Ascending aorta (tissue), 2 donors: ENCODE measurements around the gene CTBP1. TPM values are rescaled to one million over a fixed set of nuclear protein-coding genes. Genes with fewer than 3 reads are reported as not detected.

Experiments
- DNase-seq, 2 donors: peaks; one replicate each; pipeline ENCODE4 v3.0.0-alpha.2; 2019; ENCODE audit warnings: low spot score in 2 of 2
- H3K27ac ChIP-seq, 2 donors: fragments of 200-600 bp; sonication (generic); one replicate each; pipeline ENCODE4 v1.5.1; 2016 to 2017; ENCODE audit warnings: mild to moderate bottlenecking in 1 of 2
- H3K27me3 ChIP-seq: fragments of 200-600 bp; sonication (generic); one replicate; pipeline ENCODE4 v1.5.1; 2017
- H3K36me3 ChIP-seq, 2 donors: fragments of 200-600 bp; sonication (generic); one replicate each; pipeline ENCODE4 v1.5.1; 2016
- H3K4me1 ChIP-seq, 2 donors: fragments of 200-600 bp; sonication (generic); one replicate each; pipeline ENCODE4 v1.5.1; 2016 to 2017; ENCODE audit warnings: mild to moderate bottlenecking in 1 of 2
- H3K4me3 ChIP-seq, 2 donors: fragments of 200-600 bp; sonication (generic); one replicate each; pipeline ENCODE4 v1.5.1; 2016 to 2017; ENCODE audit warnings: mild to moderate bottlenecking in 1 of 2
- H3K9me3 ChIP-seq, 2 donors: fragments of 200-600 bp; sonication (generic); one replicate each; pipeline ENCODE4 v1.5.1; 2016
- CTCF ChIP-seq, 3 experiments: fragments of 200-600 bp in 2 of 3; fragments of 450-650 bp in 1 of 3; sonication (generic) in 2 of 3; IDR thresholded peaks; one replicate each; pipeline ENCODE4 v1.5.1; 2016 to 2019; ENCODE audit warnings: antibody characterized with exemption in 3 of 3, mild to moderate bottlenecking in 1 of 3, moderate library complexity in 1 of 3
- intact Hi-C: fragments of 100-400 bp; cut with DNase I; formaldehyde crosslinking; loops from one replicate; pipeline ENCODE4 v1.15.1; 2023
- total RNA-seq: library from RNA; depleted of rRNA; stranded (reverse); fragments of >200 nt; gene quantifications from one replicate; pipeline ENCODE4 v1.1.0, GENCODE V29; 2016

CTBP1 gene
- total RNA-seq, 1 donor from 2014 or later = 273 TPM

- Histone ChIP-seq H3K36me3 (no peaks in the 10 kb centered on the region), H3K9me3 (no peaks in the 10 kb centered on the region), H3K27me3 (no peaks in the 10 kb centered on the region), H3K4me1 (peaks cover 13 to 26% of the 10 kb centered on the region in 2 donors), H3K4me3 (no peak overlapping the region), H3K27ac (no peak overlapping the region)
- intact Hi-C loops = loop anchor here (5.0 kb wide), 1 partner anchor 42 kb away; the partner anchor contains the start of gene CTBP1
- DNase-seq = peak in 1 of 2 donors; percentile 61
- no peak for TF ChIP-seq CTCF (IDR thresholded peaks at IDR 0.05)
Measured at GRCh38 chr4:1204828-1205585, 43.9 kb downstream of the CTBP1 start.

- Histone ChIP-seq H3K27ac (no peak overlapping the region), H3K9me3 (no peaks in the 10 kb centered on the region), H3K36me3 (no peaks in the 10 kb centered on the region), H3K27me3 (no peaks in the 10 kb centered on the region), H3K4me1 (peaks cover 8 to 20% of the 10 kb centered on the region in 2 donors), H3K4me3 (no peak overlapping the region)
- peak in 1 of 2 donors; percentile 61 for DNase-seq
- intact Hi-C loops = no loop called here
- TF ChIP-seq CTCF (IDR thresholded peaks at IDR 0.05) = no peak
Measured at GRCh38 chr4:1204286-1204827, 44.6 kb downstream of the CTBP1 start.

GRCh38 chr4:1203026-1203616 lies 45.8 kb downstream of the CTBP1 start:
- no peaks in the 10 kb centered on the region for H3K36me3 ChIP-seq
- H3K4me3 ChIP-seq = no peak overlapping the region
- no peak for DNase-seq
- H3K27ac ChIP-seq = peak overlapping the region in 1 of 2 donors; percentile 26
- no peaks in the 10 kb centered on the region for H3K9me3 ChIP-seq
- no peak for TF ChIP-seq CTCF (IDR thresholded peaks at IDR 0.05)
- intact Hi-C loops = no loop called here
- no peaks in the 10 kb centered on the region for H3K27me3 ChIP-seq
- H3K4me1 ChIP-seq = peaks cover 5 to 10% of the 10 kb centered on the region in 2 donors

- Histone ChIP-seq H3K27ac (peak overlapping the region in 1 of 2 donors; percentile 26), H3K27me3 (no peaks in the 10 kb centered on the region), H3K36me3 (no peaks in the 10 kb centered on the region), H3K9me3 (no peaks in the 10 kb centered on the region), H3K4me3 (no peak overlapping the region), H3K4me1 (peaks cover 5 to 10% of the 10 kb centered on the region in 2 donors)
- no peak for TF ChIP-seq CTCF (IDR thresholded peaks at IDR 0.05)
- no peak for DNase-seq
- intact Hi-C loops = no loop called here
Measured at GRCh38 chr4:1202526-1203011, 46.4 kb downstream of the CTBP1 start.

- Histone ChIP-seq H3K36me3 (no peaks in the 10 kb centered on the region), H3K27me3 (no peaks in the 10 kb centered on the region), H3K27ac (peak overlapping the region in 1 of 2 donors; percentile 26), H3K9me3 (no peaks in the 10 kb centered on the region), H3K4me3 (no peak overlapping the region), H3K4me1 (peaks cover 5 to 10% of the 10 kb centered on the region in 2 donors)
- TF ChIP-seq CTCF (IDR thresholded peaks at IDR 0.05) = no peak
- DNase-seq = peak in 1 of 2 donors; percentile 85
- intact Hi-C loops = no loop called here
Measured at GRCh38 chr4:1201851-1202525, 46.9 kb downstream of the CTBP1 start.
